ENCODE results near the gene NOX3.

Gene NOX3

GRCh38 chr6:155383913-155384312 lies 71.7 kb downstream of the NOX3 start:
- Histone ChIP-seq H3K4me1 (ENCODE audit: low read length) (peaks cover 16% of the 10 kb centered on the region), H3K4me3 (ENCODE audit: low read length) (no peak overlapping the region), H3K36me3 (replicated peaks; ENCODE audit: low read depth, low read length) (no peaks in the 10 kb centered on the region), H3K27ac (ENCODE audit: low read length) (no peak overlapping the region), H3K9me3 (ENCODE audit: insufficient read depth, low read length) (no peaks in the 10 kb centered on the region), H3K79me2 (ENCODE audit: low read length) (no peaks in the 10 kb centered on the region), H3K9ac (ENCODE audit: low read length) (no peak overlapping the region), H2AFZ (ENCODE audit: low read depth, low read length) (no peak overlapping the region), H3K27me3 (ENCODE audit: low read depth, low read length) (no peaks in the 10 kb centered on the region), H3K4me2 (ENCODE audit: low read length) (no peak overlapping the region), H4K20me1 (ENCODE audit: insufficient read depth, low read length) (no peaks in the 10 kb centered on the region)
- TF ChIP-seq EZH2phosphoT487 (IDR thresholded peaks at IDR 0.05; ENCODE audit: low read depth) (no peak), CTCF (IDR thresholded peaks at IDR 0.05; ENCODE audit: low read depth, low read length) (no peak)

GRCh38 chr6:155382338-155382685 lies 73.3 kb downstream of the NOX3 start:
- Histone ChIP-seq H3K4me2 (ENCODE audit: low read length) (no peak overlapping the region), H3K9ac (ENCODE audit: low read length) (no peak overlapping the region), H2AFZ (ENCODE audit: low read depth, low read length) (no peak overlapping the region), H3K4me1 (ENCODE audit: low read length) (peaks cover 29% of the 10 kb centered on the region), H4K20me1 (ENCODE audit: insufficient read depth, low read length) (no peaks in the 10 kb centered on the region), H3K27me3 (ENCODE audit: low read depth, low read length) (no peaks in the 10 kb centered on the region), H3K36me3 (replicated peaks; ENCODE audit: low read depth, low read length) (no peaks in the 10 kb centered on the region), H3K79me2 (ENCODE audit: low read length) (no peaks in the 10 kb centered on the region), H3K9me3 (ENCODE audit: insufficient read depth, low read length) (no peaks in the 10 kb centered on the region), H3K4me3 (ENCODE audit: low read length) (no peak overlapping the region), H3K27ac (ENCODE audit: low read length) (no peak overlapping the region)
- TF ChIP-seq EZH2phosphoT487 (IDR thresholded peaks at IDR 0.05; ENCODE audit: low read depth) = no peak
- no peak for TF ChIP-seq CTCF (IDR thresholded peaks at IDR 0.05; ENCODE audit: low read depth, low read length)

GRCh38 chr6:155381673-155382337 lies 73.8 kb downstream of the NOX3 start:
- Histone ChIP-seq H4K20me1 (ENCODE audit: insufficient read depth, low read length) (no peaks in the 10 kb centered on the region), H3K27ac (ENCODE audit: low read length) (no peak overlapping the region), H3K36me3 (replicated peaks; ENCODE audit: low read depth, low read length) (no peaks in the 10 kb centered on the region), H3K4me2 (ENCODE audit: low read length) (no peak overlapping the region), H3K9ac (ENCODE audit: low read length) (no peak overlapping the region), H3K79me2 (ENCODE audit: low read length) (no peaks in the 10 kb centered on the region), H2AFZ (ENCODE audit: low read depth, low read length) (no peak overlapping the region), H3K4me1 (ENCODE audit: low read length) (peaks cover 34% of the 10 kb centered on the region), H3K27me3 (ENCODE audit: low read depth, low read length) (no peaks in the 10 kb centered on the region), H3K4me3 (ENCODE audit: low read length) (no peak overlapping the region), H3K9me3 (ENCODE audit: insufficient read depth, low read length) (no peaks in the 10 kb centered on the region)
- TF ChIP-seq EZH2phosphoT487 (IDR thresholded peaks at IDR 0.05; ENCODE audit: low read depth) (no peak), CTCF (IDR thresholded peaks at IDR 0.05; ENCODE audit: low read depth, low read length) (no peak)

- Histone ChIP-seq H3K4me2 (ENCODE audit: low read length) (no peak overlapping the region), H3K4me1 (ENCODE audit: low read length) (peaks cover 42% of the 10 kb centered on the region), H4K20me1 (ENCODE audit: insufficient read depth, low read length) (no peaks in the 10 kb centered on the region), H3K27ac (ENCODE audit: low read length) (no peak overlapping the region), H3K4me3 (ENCODE audit: low read length) (no peak overlapping the region), H3K9ac (ENCODE audit: low read length) (no peak overlapping the region), H3K79me2 (ENCODE audit: low read length) (no peaks in the 10 kb centered on the region), H3K9me3 (ENCODE audit: insufficient read depth, low read length) (no peaks in the 10 kb centered on the region), H2AFZ (ENCODE audit: low read depth, low read length) (no peak overlapping the region), H3K27me3 (ENCODE audit: low read depth, low read length) (no peaks in the 10 kb centered on the region), H3K36me3 (replicated peaks; ENCODE audit: low read depth, low read length) (no peaks in the 10 kb centered on the region)
- TF ChIP-seq CTCF (IDR thresholded peaks at IDR 0.05; ENCODE audit: low read depth, low read length) (peak; percentile 56), EZH2phosphoT487 (IDR thresholded peaks at IDR 0.05; ENCODE audit: low read depth) (no peak)
Measured at GRCh38 chr6:155380666-155381332, 74.8 kb downstream of the NOX3 start.
